Measurements from ENCODE around the gene LRRC63.

GRCh38 chr13:46211116-46211482 lies 629 bp upstream of the LRRC63 start:
- TF ChIP-seq, protein P1, sequence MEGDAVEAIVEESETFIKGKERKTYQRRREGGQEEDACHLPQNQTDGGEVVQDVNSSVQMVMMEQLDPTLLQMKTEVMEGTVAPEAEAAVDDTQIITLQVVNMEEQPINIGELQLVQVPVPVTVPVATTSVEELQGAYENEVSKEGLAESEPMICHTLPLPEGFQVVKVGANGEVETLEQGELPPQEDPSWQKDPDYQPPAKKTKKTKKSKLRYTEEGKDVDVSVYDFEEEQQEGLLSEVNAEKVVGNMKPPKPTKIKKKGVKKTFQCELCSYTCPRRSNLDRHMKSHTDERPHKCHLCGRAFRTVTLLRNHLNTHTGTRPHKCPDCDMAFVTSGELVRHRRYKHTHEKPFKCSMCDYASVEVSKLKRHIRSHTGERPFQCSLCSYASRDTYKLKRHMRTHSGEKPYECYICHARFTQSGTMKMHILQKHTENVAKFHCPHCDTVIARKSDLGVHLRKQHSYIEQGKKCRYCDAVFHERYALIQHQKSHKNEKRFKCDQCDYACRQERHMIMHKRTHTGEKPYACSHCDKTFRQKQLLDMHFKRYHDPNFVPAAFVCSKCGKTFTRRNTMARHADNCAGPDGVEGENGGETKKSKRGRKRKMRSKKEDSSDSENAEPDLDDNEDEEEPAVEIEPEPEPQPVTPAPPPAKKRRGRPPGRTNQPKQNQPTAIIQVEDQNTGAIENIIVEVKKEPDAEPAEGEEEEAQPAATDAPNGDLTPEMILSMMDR (IDR thresholded peaks at IDR 0.05; ENCODE audit: borderline replicate concordance, extremely low read depth, low read length, poor library complexity, severe bottlenecking), result no peak
- no peak for TF ChIP-seq EZH2 (IDR thresholded peaks at IDR 0.05; ENCODE audit: borderline replicate concordance, low read depth, low read length, severe bottlenecking)
